Measurements from ENCODE around the gene CATSPERZ. TPM values are rescaled to one million over a fixed set of nuclear protein-coding genes. Genes with fewer than 3 reads are reported as not detected.

CATSPERZ gene
- total RNA-seq, 1 donor = not detected

DNA sequence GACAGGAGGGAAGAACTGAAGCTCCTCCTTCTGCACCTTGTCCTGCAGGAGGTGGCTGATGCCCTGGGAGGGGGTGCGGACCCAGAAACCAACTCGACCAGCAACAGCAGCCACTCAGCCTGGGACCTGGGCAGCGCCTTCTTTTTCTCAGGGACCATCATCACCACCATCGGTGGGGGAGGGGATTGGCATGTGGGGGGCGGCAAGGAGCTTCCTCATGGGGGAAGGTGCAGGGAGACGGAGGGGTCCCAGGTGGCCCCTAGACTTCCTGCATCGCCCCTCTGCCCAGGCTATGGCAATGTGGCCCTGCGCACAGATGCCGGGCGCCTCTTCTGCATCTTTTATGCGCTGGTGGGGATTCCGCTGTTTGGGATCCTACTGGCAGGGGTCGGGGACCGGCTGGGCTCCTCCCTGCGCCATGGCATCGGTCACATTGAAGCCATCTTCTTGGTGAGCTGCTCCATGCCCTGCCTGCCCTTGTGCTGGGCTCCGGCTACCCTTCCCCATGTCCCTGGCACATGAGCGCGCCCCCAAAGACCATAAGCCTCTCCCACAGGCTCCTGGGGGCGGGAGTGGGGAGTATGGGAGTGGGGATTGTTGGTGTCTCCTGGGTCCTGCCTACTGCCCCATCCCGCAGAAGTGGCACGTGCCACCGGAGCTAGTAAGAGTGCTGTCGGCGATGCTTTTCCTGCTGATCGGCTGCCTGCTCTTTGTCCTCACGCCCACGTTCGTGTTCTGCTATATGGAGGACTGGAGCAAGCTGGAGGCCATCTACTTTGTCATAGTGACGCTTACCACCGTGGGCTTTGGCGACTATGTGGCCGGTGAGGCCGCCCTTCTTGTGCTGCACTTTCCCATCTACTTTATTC is 3.1 kb upstream of the CATSPERZ start:
- DNase-seq (ENCODE audit: insufficient read length, low spot score, missing footprints) = peak; percentile 44
- Histone ChIP-seq H3K9me3 (ENCODE audit: low read depth, low read length) (no peaks in the 10 kb centered on the region), H3K36me3 (ENCODE audit: insufficient read depth, low read length) (no peaks in the 10 kb centered on the region), H3K4me1 (ENCODE audit: insufficient read depth, low read length) (peaks cover 6% of the 10 kb centered on the region), H3K79me2 (ENCODE audit: insufficient read depth, low read length) (no peaks in the 10 kb centered on the region), H2AFZ (ENCODE audit: low read length) (no peak overlapping the region), H3K27me3 (ENCODE audit: insufficient read depth, low read length) (peaks cover 87% of the 10 kb centered on the region), H3K27ac (ENCODE audit: low read depth, low read length) (no peak overlapping the region), H3K4me3 (ENCODE audit: insufficient read depth, low read length) (no peak overlapping the region), H3K4me2 (ENCODE audit: insufficient read depth, low read length) (no peak overlapping the region), H4K20me1 (ENCODE audit: insufficient read depth, low read length) (no peaks in the 10 kb centered on the region)
- TF ChIP-seq, protein P1, sequence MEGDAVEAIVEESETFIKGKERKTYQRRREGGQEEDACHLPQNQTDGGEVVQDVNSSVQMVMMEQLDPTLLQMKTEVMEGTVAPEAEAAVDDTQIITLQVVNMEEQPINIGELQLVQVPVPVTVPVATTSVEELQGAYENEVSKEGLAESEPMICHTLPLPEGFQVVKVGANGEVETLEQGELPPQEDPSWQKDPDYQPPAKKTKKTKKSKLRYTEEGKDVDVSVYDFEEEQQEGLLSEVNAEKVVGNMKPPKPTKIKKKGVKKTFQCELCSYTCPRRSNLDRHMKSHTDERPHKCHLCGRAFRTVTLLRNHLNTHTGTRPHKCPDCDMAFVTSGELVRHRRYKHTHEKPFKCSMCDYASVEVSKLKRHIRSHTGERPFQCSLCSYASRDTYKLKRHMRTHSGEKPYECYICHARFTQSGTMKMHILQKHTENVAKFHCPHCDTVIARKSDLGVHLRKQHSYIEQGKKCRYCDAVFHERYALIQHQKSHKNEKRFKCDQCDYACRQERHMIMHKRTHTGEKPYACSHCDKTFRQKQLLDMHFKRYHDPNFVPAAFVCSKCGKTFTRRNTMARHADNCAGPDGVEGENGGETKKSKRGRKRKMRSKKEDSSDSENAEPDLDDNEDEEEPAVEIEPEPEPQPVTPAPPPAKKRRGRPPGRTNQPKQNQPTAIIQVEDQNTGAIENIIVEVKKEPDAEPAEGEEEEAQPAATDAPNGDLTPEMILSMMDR (IDR thresholded peaks at IDR 0.05; ENCODE audit: extremely low read depth, low read depth, low read length) = no peak

DNA sequence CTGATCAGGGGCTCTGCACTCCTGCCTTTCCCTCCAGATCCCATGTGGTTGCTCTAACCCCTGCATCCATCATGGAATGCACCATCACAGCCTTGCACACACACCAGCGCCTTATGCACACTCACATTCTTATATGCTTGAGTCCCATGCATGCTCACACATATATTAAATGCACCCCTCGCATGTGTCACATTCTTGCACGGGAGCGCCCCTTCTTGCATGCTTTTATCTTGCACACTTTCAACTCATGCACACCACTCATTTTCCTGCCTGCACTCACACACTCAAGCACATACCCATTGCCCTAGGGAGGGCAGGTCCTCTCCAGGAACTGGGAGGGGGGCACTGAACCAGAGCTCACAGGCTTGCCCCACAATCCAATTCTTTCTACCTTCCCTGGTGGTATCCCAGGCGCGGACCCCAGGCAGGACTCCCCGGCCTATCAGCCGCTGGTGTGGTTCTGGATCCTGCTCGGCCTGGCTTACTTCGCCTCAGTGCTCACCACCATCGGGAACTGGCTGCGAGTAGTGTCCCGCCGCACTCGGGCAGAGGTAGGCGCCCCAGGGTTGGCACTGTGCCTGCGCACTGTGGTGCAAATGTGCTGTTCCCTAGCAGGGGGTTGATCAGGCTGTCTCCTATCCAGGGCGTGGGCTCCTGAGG is 2.3 kb upstream of the CATSPERZ start:
- H2AFZ ChIP-seq (ENCODE audit: low read length) = no peak overlapping the region
- H3K4me1 ChIP-seq (ENCODE audit: insufficient read depth, low read length) = peaks cover 6% of the 10 kb centered on the region
- no peaks in the 10 kb centered on the region for H4K20me1 ChIP-seq (ENCODE audit: insufficient read depth, low read length)
- H3K27ac ChIP-seq (ENCODE audit: low read depth, low read length) = no peak overlapping the region
- H3K4me2 ChIP-seq (ENCODE audit: insufficient read depth, low read length) = no peak overlapping the region
- H3K9me3 ChIP-seq (ENCODE audit: low read depth, low read length) = no peaks in the 10 kb centered on the region
- no peaks in the 10 kb centered on the region for H3K36me3 ChIP-seq (ENCODE audit: insufficient read depth, low read length)
- TF ChIP-seq, protein P1 (IDR thresholded peaks at IDR 0.05; ENCODE audit: extremely low read depth, low read depth, low read length) = no peak
- peak; percentile 82 for DNase-seq (ENCODE audit: insufficient read length, low spot score, missing footprints)
- H3K79me2 ChIP-seq (ENCODE audit: insufficient read depth, low read length) = no peaks in the 10 kb centered on the region
- H3K4me3 ChIP-seq (ENCODE audit: insufficient read depth, low read length) = no peak overlapping the region
- H3K27me3 ChIP-seq (ENCODE audit: insufficient read depth, low read length) = peaks cover 80% of the 10 kb centered on the region

DNA sequence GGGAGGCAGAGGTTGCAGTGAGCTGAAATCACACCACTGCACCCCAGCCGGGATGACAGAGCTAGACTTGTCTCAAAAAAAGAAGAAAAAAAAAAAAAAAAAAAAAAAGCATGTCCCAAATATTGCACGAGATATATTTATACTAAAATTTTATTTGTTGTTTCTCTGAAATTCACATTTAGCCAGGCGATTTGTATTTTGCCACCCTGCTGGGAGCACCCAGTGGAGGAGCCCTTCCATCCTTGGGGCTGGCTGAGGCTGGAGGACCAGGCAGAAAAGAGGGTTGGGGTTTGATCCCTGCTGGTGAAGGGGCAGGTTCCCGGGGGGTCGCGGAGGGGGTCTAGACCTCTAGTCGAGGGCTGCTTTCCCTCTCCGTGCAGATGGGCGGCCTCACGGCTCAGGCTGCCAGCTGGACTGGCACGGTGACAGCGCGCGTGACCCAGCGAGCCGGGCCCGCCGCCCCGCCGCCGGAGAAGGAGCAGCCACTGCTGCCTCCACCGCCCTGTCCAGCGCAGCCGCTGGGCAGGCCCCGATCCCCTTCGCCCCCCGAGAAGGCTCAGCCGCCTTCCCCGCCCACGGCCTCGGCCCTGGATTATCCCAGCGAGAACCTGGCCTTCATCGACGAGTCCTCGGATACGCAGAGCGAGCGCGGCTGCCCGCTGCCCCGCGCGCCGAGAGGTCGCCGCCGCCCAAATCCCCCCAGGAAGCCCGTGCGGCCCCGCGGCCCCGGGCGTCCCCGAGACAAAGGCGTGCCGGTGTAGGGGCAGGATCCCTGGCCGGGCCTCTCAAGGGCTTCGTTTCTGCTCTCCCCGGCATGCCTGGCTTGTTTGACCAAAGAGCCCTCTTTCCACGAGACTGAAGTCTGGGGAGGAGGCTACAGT is 952 bp upstream of the CATSPERZ start:
- Histone ChIP-seq H2AFZ (ENCODE audit: low read length) (peak overlapping the region; percentile 76), H3K9me3 (ENCODE audit: low read depth, low read length) (no peaks in the 10 kb centered on the region), H3K27ac (ENCODE audit: low read depth, low read length) (no peak overlapping the region), H3K4me3 (ENCODE audit: insufficient read depth, low read length) (peak overlapping the region; percentile 64), H3K4me2 (ENCODE audit: insufficient read depth, low read length) (peak overlapping the region; percentile 74), H3K79me2 (ENCODE audit: insufficient read depth, low read length) (no peaks in the 10 kb centered on the region), H3K4me1 (ENCODE audit: insufficient read depth, low read length) (peaks cover 10% of the 10 kb centered on the region), H3K36me3 (ENCODE audit: insufficient read depth, low read length) (no peaks in the 10 kb centered on the region), H3K27me3 (ENCODE audit: insufficient read depth, low read length) (peaks cover 67% of the 10 kb centered on the region), H4K20me1 (ENCODE audit: insufficient read depth, low read length) (no peaks in the 10 kb centered on the region)
- TF ChIP-seq, protein P1 (IDR thresholded peaks at IDR 0.05; ENCODE audit: extremely low read depth, low read depth, low read length) = no peak
- DNase-seq (ENCODE audit: insufficient read length, low spot score, missing footprints) = peak; percentile 94

Data from osteoblast (primary cell).